PC-3 (cell line): ENCODE measurements around the gene ADK.

Experiments
- CTCF ChIP-seq: fragments of 300-600 bp; sonication (generic); conservative IDR thresholded peaks from 2 replicates; pipeline ENCODE4 v1.5.1; 2017; ENCODE audit warnings: antibody characterized with exemption, low read depth, mild to moderate bottlenecking, low read length
- EZH2 ChIP-seq: fragments of 300-600 bp; sonication (generic); IDR thresholded peaks from one replicate; pipeline ENCODE4 v1.6.1; 2017; ENCODE audit warnings: antibody characterized with exemption, mild to moderate bottlenecking, low read length; ENCODE audit not compliant: unreplicated experiment

GRCh38 chr10:74755273-74755672 is 604.3 kb downstream of the ADK start:
- TF ChIP-seq CTCF: no peak
- no peak for TF ChIP-seq EZH2
